GM19193 (cell line): Measurements from ENCODE around the gene RAD23B.

Source experiments
- POLR2A ChIP-seq: IDR thresholded peaks from 4 replicates; pipeline ENCODE4 v1.6.1; 2011; ENCODE audit not compliant: insufficient read depth, insufficient read length; ENCODE audit errors: extremely low read depth

Gene RAD23B

GRCh38 chr9:107282759-107283622, at the start of gene RAD23B:
Gene RAD23B, plus strand, starts transcription at chr9:107283279. Its CDS starts 351 bp downstream, at chr9:107283630.
- TF ChIP-seq POLR2A, result peak; percentile 81

- TF ChIP-seq POLR2A, result no peak
Measured at GRCh38 chr9:107235765-107236442, 47.2 kb upstream of the RAD23B start.

- TF ChIP-seq POLR2A, result no peak
Measured at GRCh38 chr9:107237873-107238272, 45.2 kb upstream of the RAD23B start.

GRCh38 chr9:107239474-107239873, 43.6 kb upstream of the RAD23B start:
- TF ChIP-seq POLR2A, result no peak

GRCh38 chr9:107240260-107240659, 42.8 kb upstream of the RAD23B start:
- TF ChIP-seq POLR2A, result no peak

GRCh38 chr9:107242073-107243030, 40.7 kb upstream of the RAD23B start:
- no peak for TF ChIP-seq POLR2A

GRCh38 chr9:107243742-107244141, 39.3 kb upstream of the RAD23B start:
- no peak for TF ChIP-seq POLR2A

GRCh38 chr9:107246259-107247254, 36.5 kb upstream of the RAD23B start:
- no peak for TF ChIP-seq POLR2A

- no peak for TF ChIP-seq POLR2A
Measured at GRCh38 chr9:107248714-107249113, 34.4 kb upstream of the RAD23B start.

- TF ChIP-seq POLR2A, result no peak
Measured at GRCh38 chr9:107249131-107249533, 33.9 kb upstream of the RAD23B start.

GRCh38 chr9:107249665-107250285, 33.3 kb upstream of the RAD23B start:
- TF ChIP-seq POLR2A, result no peak

- no peak for TF ChIP-seq POLR2A
Measured at GRCh38 chr9:107251756-107252322, 31.2 kb upstream of the RAD23B start.

- TF ChIP-seq POLR2A, result no peak
Measured at GRCh38 chr9:107258919-107259318, 24.2 kb upstream of the RAD23B start.
